Endothelial cell of umbilical vein (primary cell): ENCODE data around the gene OR2T34. TPM values are rescaled to one million over a fixed set of nuclear protein-coding genes. Genes with fewer than 3 reads are reported as not detected.
"Not testable (repeated sequence)": the region's sequence is repeated elsewhere in the genome, so short reads cannot be mapped to it uniquely, and the experiment has no call there.

ENCODE experiments used
- BruUV-seq: library from RNA; stranded (reverse); fragments of 400-500 nt; replicated peaks from 2 replicates; lab custom pipeline; 2021; lab: Mats Ljungman, UMichigan
- CTCF ChIA-PET: fragments of 300-600, 350-600 bp; sonication (Branson Sonifier 250); formaldehyde crosslinking; loops from one replicate; lab custom pipeline; 2021; ENCODE audit warnings: antibody characterized with exemption, inconsistent platforms; lab: Charles Lee
- POLR2A ChIA-PET: fragments of 300-600, 350-600 bp; sonication (Branson Sonifier 250); formaldehyde crosslinking; loops from one replicate; lab custom pipeline; 2021; ENCODE audit warnings: antibody characterized with exemption, inconsistent platforms; lab: Charles Lee
- DNase-seq: peaks from one replicate; pipeline ENCODE4 v3.0.0-alpha.2; 2011; ENCODE audit warnings: low read depth, low spot score
- FAIRE-seq: peaks from 2 replicates; lab custom pipeline; 2011; peaks lifted over from hg19 to GRCh38; lab: Jason Lieb, UNC
- H2AFZ ChIP-seq: 2 replicates; pipeline ENCODE4 v1.6.0; 2012; ENCODE audit warnings: low read depth, low read length, control low read depth, inconsistent platforms
- H3K27ac ChIP-seq: 2 replicates; pipeline ENCODE4 v1.5.1; 2011; ENCODE audit warnings: low read depth, mild to moderate bottlenecking, control low read depth, low read length, moderate library complexity; ENCODE audit not compliant: insufficient read depth
- H3K27me3 ChIP-seq, 2 experiments: 2 replicates each; pipeline versions ENCODE4 v1.6.0 to v1.6.1; 2011; ENCODE audit warnings: low read length in 2 of 2, mixed read lengths in 1 of 2; ENCODE audit not compliant: control insufficient read depth in 2 of 2, insufficient read depth in 2 of 2
- H3K36me3 ChIP-seq, 2 experiments: 2 replicates in 1 of 2; 3 replicates in 1 of 2; pipeline ENCODE4 v1.5.1; 2011; ENCODE audit warnings: low read length in 2 of 2, mild to moderate bottlenecking in 1 of 2, moderate library complexity in 1 of 2; ENCODE audit not compliant: control insufficient read depth in 2 of 2, insufficient read depth in 2 of 2; ENCODE audit errors: extremely low read depth in 1 of 2
- H3K4me1 ChIP-seq: 3 replicates; pipeline ENCODE4 v1.5.1; 2011; ENCODE audit warnings: mild to moderate bottlenecking, low read length; ENCODE audit not compliant: control insufficient read depth, insufficient read depth; ENCODE audit errors: extremely low read depth
- H3K4me2 ChIP-seq: 2 replicates; pipeline ENCODE4 v1.6.1; 2011; ENCODE audit warnings: low read length, control low read depth, mixed read lengths; ENCODE audit not compliant: insufficient read depth
- H3K4me3 ChIP-seq, 3 experiments: fragments of 200-600 bp in 1 of 3; sonication (generic), shearing (Covaris generic) in 1 of 3; replicated peaks in 1 of 3; 2 replicates each; pipeline ENCODE4 v1.5.1; 2011 to 2016; ENCODE audit warnings: control low read depth in 3 of 3, low read length in 3 of 3, mild to moderate bottlenecking in 2 of 3, inconsistent platforms in 1 of 3, low read depth in 1 of 3, moderate library complexity in 1 of 3; ENCODE audit not compliant: insufficient read depth in 1 of 3
- H3K79me2 ChIP-seq: 2 replicates; pipeline ENCODE4 v1.6.0; 2012; ENCODE audit warnings: low read length, inconsistent platforms; ENCODE audit not compliant: control insufficient read depth, insufficient read depth
- H3K9ac ChIP-seq: replicated peaks from 2 replicates; pipeline ENCODE3; 2011; ENCODE audit warnings: low read length, control low read depth; ENCODE audit not compliant: insufficient read depth; ENCODE audit errors: extremely low read depth
- H3K9me1 ChIP-seq: replicated peaks from 3 replicates; pipeline ENCODE4 v1.6.0; 2011; ENCODE audit warnings: mild to moderate bottlenecking, low read length; ENCODE audit not compliant: control insufficient read depth, insufficient read depth; ENCODE audit errors: extremely low read depth
- H3K9me3 ChIP-seq: replicated peaks from 2 replicates; pipeline ENCODE4 v1.5.1; 2012; ENCODE audit warnings: low read length, inconsistent platforms; ENCODE audit not compliant: control insufficient read depth, insufficient read depth
- H4K20me1 ChIP-seq: replicated peaks from 2 replicates; pipeline ENCODE3; 2011; ENCODE audit warnings: mild to moderate bottlenecking, low read length; ENCODE audit not compliant: control insufficient read depth, insufficient read depth; ENCODE audit errors: extremely low read depth
- dilution Hi-C: fragments of 300-500 bp; cut with MboI; formaldehyde crosslinking; loops from one replicate; pipeline ENCODE4 v1.15.0; 2019; ENCODE audit warnings: low sequenced_read_pairs; ENCODE audit not compliant: extremely low pct_ligation_motif_present
- intact Hi-C: fragments of 100-400 bp; cut with micrococcal nuclease; formaldehyde crosslinking; loops from one replicate; pipeline ENCODE4 v1.10.0; 2022
- polyA plus RNA-seq, 4 experiments: library from polyadenylated mRNA; depleted of rRNA in 3 of 4; stranded (reverse) in 3 of 4; unstranded in 1 of 4; fragments of >200 nt; gene quantifications; 2 replicates each; pipeline versions ENCODE4 v1.2.1 to v1.2.3, GENCODE V29; 2011 to 2012; ENCODE audit warnings: missing spikeins in 1 of 4
- small RNA-seq: library from RNA; depleted of rRNA; stranded (forward); fragments of <200 nt; gene quantifications from one replicate; pipeline ENCODE3, GENCODE V24; 2012; ENCODE audit warnings: low replicate concordance, low read depth; ENCODE audit not compliant: insufficient read depth, insufficient read length
- total RNA-seq: library from RNA; stranded (reverse); gene quantifications from 2 replicates; pipeline ENCODE4 v1.2.3, GENCODE V29; 2021

OR2T34 gene
- total and polyA plus RNA-seq, 2 donors (not counting 3 experiments of a cell fraction or from before 2014, with no cell fraction given) = not detected

DNA sequence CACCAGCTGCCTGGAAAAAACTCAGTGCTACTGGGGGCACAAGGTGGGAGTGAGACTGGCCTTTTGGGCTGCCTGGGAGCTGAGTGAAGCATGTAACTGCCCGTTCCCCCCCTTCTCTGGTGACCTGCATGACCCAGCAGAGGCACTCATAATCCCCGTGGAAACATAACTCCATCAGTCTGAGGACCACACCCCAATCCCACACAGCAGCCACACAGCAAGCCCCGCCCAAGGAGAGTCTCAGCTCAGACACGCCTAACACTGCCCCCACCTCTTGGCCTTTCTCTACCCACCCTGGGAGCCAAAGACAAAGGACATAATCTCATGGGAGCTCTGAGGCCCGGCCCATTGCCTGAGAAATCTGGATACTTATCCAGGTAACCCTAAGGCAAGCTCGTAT lies 23.5 kb downstream of the OR2T34 start:
- H4K20me1 ChIP-seq, FAIRE-seq, H3K9me1 ChIP-seq, H3K4me1 ChIP-seq, H3K4me3 ChIP-seq, CTCF ChIA-PET, POLR2A ChIA-PET, H3K27ac ChIP-seq, H3K27me3 ChIP-seq, H3K9me3 ChIP-seq, H3K9ac ChIP-seq, H3K4me2 ChIP-seq, DNase-seq, dilution Hi-C loops, H3K36me3 ChIP-seq, intact Hi-C loops, H3K79me2 ChIP-seq, BruUV-seq, H2AFZ ChIP-seq: not testable (repeated sequence)

DNA sequence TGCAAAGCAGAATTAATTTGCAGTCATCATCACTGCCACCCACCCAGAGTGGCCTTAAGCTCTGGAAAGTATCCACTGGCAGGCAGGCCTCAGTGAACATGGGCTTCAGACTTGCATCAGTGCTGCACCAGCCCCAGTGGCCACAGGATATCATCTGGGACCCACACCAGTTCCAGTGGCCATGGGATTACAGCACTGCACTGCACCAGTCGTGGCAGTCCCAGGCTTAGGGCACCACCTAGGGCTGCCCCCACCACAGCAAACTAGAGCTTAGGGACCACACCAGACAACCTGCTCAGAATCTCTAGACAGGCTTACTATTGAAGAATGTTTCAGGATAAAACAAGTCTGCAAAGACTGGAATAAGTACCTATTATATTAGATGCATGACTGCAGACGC lies 27.2 kb downstream of the OR2T34 start:
- H3K9ac ChIP-seq, H3K4me3 ChIP-seq, BruUV-seq, H3K79me2 ChIP-seq, H2AFZ ChIP-seq, DNase-seq, CTCF ChIA-PET, H3K9me3 ChIP-seq, H3K36me3 ChIP-seq, H3K27ac ChIP-seq, H4K20me1 ChIP-seq, H3K4me1 ChIP-seq, dilution Hi-C loops, intact Hi-C loops, H3K27me3 ChIP-seq, POLR2A ChIA-PET, FAIRE-seq, H3K4me2 ChIP-seq, H3K9me1 ChIP-seq: not testable (repeated sequence)

DNA sequence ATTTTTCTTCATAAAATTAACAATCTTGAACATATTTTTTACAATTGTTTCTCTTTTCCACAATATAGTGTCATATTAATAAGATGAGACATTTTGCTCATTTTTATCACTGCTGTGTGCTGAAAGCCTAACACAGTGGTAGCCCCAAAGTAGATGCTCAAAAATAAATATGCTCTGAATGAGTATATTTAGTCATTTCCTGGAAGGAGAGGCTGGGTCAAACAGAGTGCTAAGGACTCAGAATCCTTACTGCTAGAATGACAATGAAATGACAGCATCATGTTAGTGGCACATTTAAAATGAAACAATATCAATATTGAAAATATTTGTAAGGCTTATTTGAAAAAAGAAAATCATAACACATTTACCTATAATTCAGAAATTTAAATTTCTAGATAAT lies 37.1 kb downstream of the OR2T34 start:
- H3K4me3 ChIP-seq, H2AFZ ChIP-seq, H3K4me2 ChIP-seq, BruUV-seq, H4K20me1 ChIP-seq, H3K9me1 ChIP-seq, dilution Hi-C loops, intact Hi-C loops, DNase-seq, H3K4me1 ChIP-seq, H3K79me2 ChIP-seq, H3K27ac ChIP-seq, FAIRE-seq, POLR2A ChIA-PET, H3K36me3 ChIP-seq, H3K9ac ChIP-seq, CTCF ChIA-PET, H3K27me3 ChIP-seq, H3K9me3 ChIP-seq: not testable (repeated sequence)

Small RNA genes within 50 kb of the gene (small RNA-seq; reads per million reads assigned to genes)
- gene RF00019 = not detected

Other genes with a start within 250 kb of the OR2T34 start
- gene OR14C36, start 226.0 kb downstream of the OR2T34 start, total RNA-seq = not detected in 2 replicates
- not detected in 2 replicates for gene OR14C36, start 226.0 kb downstream of the OR2T34 start, polyA plus RNA-seq
- gene OR2T4, start 213.1 kb downstream of the OR2T34 start, total RNA-seq = not detected in 2 replicates
- not detected in 2 replicates for gene OR2T4, start 213.1 kb downstream of the OR2T34 start, polyA plus RNA-seq
- not detected in 2 replicates for gene OR2T6, start 199.0 kb downstream of the OR2T34 start, total RNA-seq
- gene OR2T6, start 199.0 kb downstream of the OR2T34 start, polyA plus RNA-seq = not detected in 2 replicates
- gene OR2T1, start 171.7 kb downstream of the OR2T34 start, total RNA-seq = not detected in 2 replicates
- gene OR2T1, start 171.7 kb downstream of the OR2T34 start, polyA plus RNA-seq = not detected in 2 replicates
- not detected in 2 replicates for gene OR2T2, start 129.1 kb downstream of the OR2T34 start, total RNA-seq
- not detected in 2 replicates for gene OR2T2, start 129.1 kb downstream of the OR2T34 start, polyA plus RNA-seq
- gene OR2T3, start 101.4 kb downstream of the OR2T34 start, total RNA-seq = not detected in 2 replicates
- gene OR2T3, start 101.4 kb downstream of the OR2T34 start, polyA plus RNA-seq = not detected in 2 replicates
- not detected in 2 replicates for gene OR2T5, start 86.2 kb downstream of the OR2T34 start, total RNA-seq
- not detected in 2 replicates for gene OR2T5, start 86.2 kb downstream of the OR2T34 start, polyA plus RNA-seq
- gene OR2G6, start 66.7 kb downstream of the OR2T34 start, total RNA-seq = not detected in 2 replicates
- not detected in 2 replicates for gene OR2G6, start 66.7 kb downstream of the OR2T34 start, polyA plus RNA-seq
- gene OR2T29, start 12.0 kb downstream of the OR2T34 start, total RNA-seq = not detected in 2 replicates
- gene OR2T29, start 12.0 kb downstream of the OR2T34 start, polyA plus RNA-seq = not detected in 2 replicates
- not detected in 2 replicates for gene OR2T10, start 22.9 kb upstream of the OR2T34 start, total RNA-seq
- gene OR2T10, start 22.9 kb upstream of the OR2T34 start, polyA plus RNA-seq = not detected in 2 replicates
- not detected in 2 replicates for gene OR2T11, start 60.3 kb upstream of the OR2T34 start, total RNA-seq
- gene OR2T11, start 60.3 kb upstream of the OR2T34 start, polyA plus RNA-seq = not detected in 2 replicates
- not detected in 2 replicates for gene OR2T35, start 70.5 kb upstream of the OR2T34 start, total RNA-seq
- gene OR2T35, start 70.5 kb upstream of the OR2T34 start, polyA plus RNA-seq = not detected in 2 replicates
- gene OR2T27, start 80.8 kb upstream of the OR2T34 start, total RNA-seq = not detected in 2 replicates
- not detected in 2 replicates for gene OR2T27, start 80.8 kb upstream of the OR2T34 start, polyA plus RNA-seq
- gene OR14I1, start 128.0 kb upstream of the OR2T34 start, total RNA-seq = not detected in 2 replicates
- not detected in 2 replicates for gene OR14I1, start 128.0 kb upstream of the OR2T34 start, polyA plus RNA-seq
- not detected in 2 replicates for gene LYPD8, start 181.0 kb upstream of the OR2T34 start, total RNA-seq
- not detected in 2 replicates for gene LYPD8, start 181.0 kb upstream of the OR2T34 start, polyA plus RNA-seq